HEK293T (cell line): ENCODE measurements around the gene CAPN1.

ENCODE experiments used
- ARNT ChIP-seq: fragments of 450-650 bp; IDR thresholded peaks from 2 replicates; pipeline ENCODE4 v1.6.1; 2017; ENCODE audit warnings: mild to moderate bottlenecking
- FOXK2 ChIP-seq: fragments of 450-650 bp; IDR thresholded peaks from 2 replicates; pipeline ENCODE4 v1.6.1; 2016; ENCODE audit warnings: mild to moderate bottlenecking
- SP1 ChIP-seq: fragments of 450-650 bp; IDR thresholded peaks from 2 replicates; pipeline ENCODE4 v1.6.1; 2017
- SUZ12 ChIP-seq: fragments of 450-650 bp; IDR thresholded peaks from 2 replicates; pipeline ENCODE4 v1.6.1; 2016; ENCODE audit warnings: mild to moderate bottlenecking
- TF ChIP-seq, protein P1 (sequence below): fragments of 450-650 bp; IDR thresholded peaks from 2 replicates; pipeline ENCODE4 v1.6.1; 2016

DNA sequence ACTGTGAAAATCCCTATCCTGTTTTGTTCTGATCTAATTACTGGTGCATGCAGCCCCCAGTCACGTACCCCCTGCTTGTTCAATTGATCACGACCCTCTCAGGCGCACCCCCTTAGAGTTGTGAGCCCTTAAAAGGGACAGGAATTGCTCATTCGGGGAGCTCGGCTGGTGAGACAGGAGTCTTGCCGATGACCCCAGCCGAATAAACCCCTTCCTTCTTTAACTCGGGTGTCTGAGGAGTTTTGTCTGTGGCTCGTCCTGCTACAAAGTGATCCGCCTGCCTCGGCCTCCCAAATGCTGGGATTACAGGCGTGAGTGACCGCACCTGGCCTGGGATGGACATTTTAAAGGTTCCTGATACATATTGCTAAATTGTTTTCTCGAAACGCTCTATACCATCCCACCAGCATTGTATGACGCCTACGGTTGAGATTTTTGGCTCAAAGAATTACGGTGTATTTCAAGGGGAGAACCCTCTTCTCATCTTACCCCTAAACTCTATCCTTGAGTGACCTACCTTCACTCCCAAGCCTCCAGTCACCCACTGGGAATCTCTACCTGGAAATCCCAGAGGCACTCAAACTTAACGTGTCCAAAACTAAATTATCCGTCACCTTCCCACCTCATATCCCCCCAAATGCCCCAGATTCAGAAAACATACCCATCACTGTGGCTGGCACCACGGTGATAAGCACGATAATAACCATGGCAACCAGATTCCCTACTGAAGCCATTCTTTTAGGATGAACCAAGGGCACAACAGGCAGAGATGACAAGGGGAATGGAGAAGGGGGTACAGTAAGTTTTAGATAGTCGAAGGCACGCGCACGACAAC, 79.2 kb downstream of the CAPN1 start:
- TF ChIP-seq SP1 (no peak), ARNT (no peak), FOXK2 (no peak), SUZ12 (no peak)
- TF ChIP-seq, protein P1, sequence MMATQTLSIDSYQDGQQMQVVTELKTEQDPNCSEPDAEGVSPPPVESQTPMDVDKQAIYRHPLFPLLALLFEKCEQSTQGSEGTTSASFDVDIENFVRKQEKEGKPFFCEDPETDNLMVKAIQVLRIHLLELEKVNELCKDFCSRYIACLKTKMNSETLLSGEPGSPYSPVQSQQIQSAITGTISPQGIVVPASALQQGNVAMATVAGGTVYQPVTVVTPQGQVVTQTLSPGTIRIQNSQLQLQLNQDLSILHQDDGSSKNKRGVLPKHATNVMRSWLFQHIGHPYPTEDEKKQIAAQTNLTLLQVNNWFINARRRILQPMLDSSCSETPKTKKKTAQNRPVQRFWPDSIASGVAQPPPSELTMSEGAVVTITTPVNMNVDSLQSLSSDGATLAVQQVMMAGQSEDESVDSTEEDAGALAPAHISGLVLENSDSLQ = no peak
